Glomerular visceral epithelial cell (primary cell): Measurements from ENCODE around the gene PURA.
A peak's percentile ranks its signal among the peaks of the same experiment; 100 is the strongest.

Experiments
- DNase-seq: peaks from one replicate; pipeline ENCODE4 v3.0.0-alpha.2; 2016; ENCODE audit errors: extremely low spot score

PURA gene

GRCh38 chr5:140113699-140114263, at the start of gene PURA:
PURA (plus strand) TSS chr5:140114109; CDS start chr5:140114182, 73 bp downstream.
- peak; percentile 96 for DNase-seq

- no peak for DNase-seq
These were observed 41.1 kb upstream of the PURA start for GRCh38 chr5:140072812-140073211.

GRCh38 chr5:140073296-140073695, 40.6 kb upstream of the PURA start:
- peak; percentile 12 for DNase-seq

GRCh38 chr5:140075371-140075770, 38.5 kb upstream of the PURA start:
- no peak for DNase-seq

GRCh38 chr5:140076142-140076541, 37.8 kb upstream of the PURA start:
- no peak for DNase-seq

GRCh38 chr5:140076788-140077187, 37.1 kb upstream of the PURA start:
- DNase-seq, result no peak

- no peak for DNase-seq
These were observed 30.8 kb upstream of the PURA start for GRCh38 chr5:140083120-140083519.

- no peak for DNase-seq
These were observed 30.3 kb upstream of the PURA start for GRCh38 chr5:140083650-140084049.

GRCh38 chr5:140084541-140084940, 29.4 kb upstream of the PURA start:
- DNase-seq, result no peak

GRCh38 chr5:140090251-140090650, 23.7 kb upstream of the PURA start:
- DNase-seq, result no peak

GRCh38 chr5:140093179-140093578, 20.7 kb upstream of the PURA start:
- no peak for DNase-seq

GRCh38 chr5:140093866-140094265, 20.0 kb upstream of the PURA start:
- DNase-seq, result no peak

GRCh38 chr5:140094889-140095288, 19.0 kb upstream of the PURA start:
- DNase-seq, result no peak

- no peak for DNase-seq
These were observed 12.7 kb upstream of the PURA start for GRCh38 chr5:140101179-140101578.

- DNase-seq, result no peak
These were observed 10.8 kb upstream of the PURA start for GRCh38 chr5:140103154-140103553.

- DNase-seq, result no peak
These were observed 9.8 kb upstream of the PURA start for GRCh38 chr5:140104100-140104499.

- no peak for DNase-seq
These were observed 7.8 kb upstream of the PURA start for GRCh38 chr5:140106101-140106500.

GRCh38 chr5:140106805-140107311, 7.1 kb upstream of the PURA start:
- no peak for DNase-seq

GRCh38 chr5:140107312-140108092, 6.4 kb upstream of the PURA start:
- DNase-seq, result peak; percentile 94

GRCh38 chr5:140108093-140109017, 5.6 kb upstream of the PURA start:
- DNase-seq, result no peak

- DNase-seq, result peak; percentile 12
These were observed 4.7 kb upstream of the PURA start for GRCh38 chr5:140109018-140109758.
